H9 (cell line): Measurements from ENCODE around the gene ATP1A2. TPM values are rescaled to one million over a fixed set of nuclear protein-coding genes. Genes with fewer than 3 reads are reported as not detected.

Experiments used
- DNase-seq: peaks from one replicate; pipeline ENCODE4 v3.0.0-alpha.2; 2017
- H2AFZ ChIP-seq: one replicate; pipeline ENCODE4 v1.6.1; 2013; ENCODE audit warnings: mild to moderate bottlenecking, low read length, control low read depth, moderate library complexity
- H2AK5ac ChIP-seq: 2 replicates; pipeline ENCODE4 v1.6.1; 2013; ENCODE audit warnings: low read length, control low read depth, mixed read lengths; ENCODE audit not compliant: insufficient read length
- H2BK120ac ChIP-seq: one replicate; pipeline ENCODE4 v1.6.1; 2013; ENCODE audit warnings: low read depth, mild to moderate bottlenecking, low read length, control low read depth, inconsistent platforms; ENCODE audit not compliant: poor library complexity, severe bottlenecking
- H2BK12ac ChIP-seq: 2 replicates; pipeline ENCODE4 v1.6.1; 2013; ENCODE audit warnings: low read length, control low read depth, mixed read lengths, low read depth; ENCODE audit not compliant: insufficient read length
- H2BK15ac ChIP-seq: 2 replicates; pipeline ENCODE4 v1.6.1; 2013; ENCODE audit warnings: low read depth, low read length, control low read depth
- H2BK20ac ChIP-seq: one replicate; pipeline ENCODE4 v1.6.1; 2013; ENCODE audit warnings: low read depth, mild to moderate bottlenecking, low read length, control low read depth, inconsistent platforms; ENCODE audit not compliant: poor library complexity, severe bottlenecking
- H2BK5ac ChIP-seq: 2 replicates; pipeline ENCODE4 v1.6.1; 2013; ENCODE audit warnings: low read length, control low read depth, mixed read lengths; ENCODE audit not compliant: insufficient read length
- H3K14ac ChIP-seq: 2 replicates; pipeline ENCODE4 v1.6.1; 2013; ENCODE audit warnings: low read length, control low read depth; ENCODE audit not compliant: insufficient read depth
- H3K18ac ChIP-seq: 2 replicates; pipeline ENCODE4 v1.6.1; 2013; ENCODE audit warnings: low read depth, mild to moderate bottlenecking, mixed read lengths, low read length, control low read depth; ENCODE audit not compliant: insufficient read length
- H3K23ac ChIP-seq: 2 replicates; pipeline ENCODE4 v1.6.1; 2013; ENCODE audit warnings: low read length, control low read depth, mixed read lengths, low read depth; ENCODE audit not compliant: insufficient read length
- H3K23me2 ChIP-seq: 2 replicates; pipeline ENCODE4 v1.6.1; 2013; ENCODE audit warnings: low read depth, mild to moderate bottlenecking, mixed read lengths, low read length, control low read depth; ENCODE audit not compliant: insufficient read length, poor library complexity, severe bottlenecking
- H3K27ac ChIP-seq: 2 replicates; pipeline ENCODE4 v1.5.1; 2013; ENCODE audit warnings: low read length, control low read depth, mixed read lengths, low read depth; ENCODE audit not compliant: insufficient read length
- H3K27me3 ChIP-seq: 2 replicates; pipeline ENCODE4 v1.6.1; 2013; ENCODE audit warnings: low read length, control low read depth, inconsistent platforms; ENCODE audit not compliant: insufficient read depth
- H3K4ac ChIP-seq: 2 replicates; pipeline ENCODE4 v1.6.1; 2013; ENCODE audit warnings: low read depth, mild to moderate bottlenecking, control low read depth, inconsistent platforms, low read length, moderate library complexity
- H3K4me1 ChIP-seq: 2 replicates; pipeline ENCODE4 v1.6.1; 2013; ENCODE audit warnings: low read length, control low read depth, inconsistent platforms; ENCODE audit not compliant: insufficient read depth
- H3K4me2 ChIP-seq: 2 replicates; pipeline ENCODE4 v1.6.1; 2013; ENCODE audit warnings: low read length, control low read depth, mixed read lengths; ENCODE audit not compliant: insufficient read length, insufficient read depth
- H3K56ac ChIP-seq: 2 replicates; pipeline ENCODE4 v1.6.1; 2013; ENCODE audit warnings: low read depth, mild to moderate bottlenecking, mixed read lengths, low read length, control low read depth; ENCODE audit not compliant: insufficient read length
- H3K79me1 ChIP-seq: 2 replicates; pipeline ENCODE4 v1.6.1; 2013; ENCODE audit warnings: low read depth, mild to moderate bottlenecking, moderate library complexity, low read length, control low read depth, inconsistent platforms; ENCODE audit not compliant: insufficient read depth, poor library complexity, severe bottlenecking
- H3K79me2 ChIP-seq: 2 replicates; pipeline ENCODE4 v1.6.1; 2013; ENCODE audit warnings: low read length, control low read depth, inconsistent platforms; ENCODE audit not compliant: insufficient read depth
- H3K9ac ChIP-seq: 2 replicates; pipeline ENCODE4 v1.6.1; 2013; ENCODE audit warnings: low read length, control low read depth, mixed read lengths; ENCODE audit not compliant: insufficient read length; ENCODE audit errors: extremely low read depth
- H3K9me3 ChIP-seq: one replicate; pipeline ENCODE4 v1.6.1; 2013; ENCODE audit warnings: low read depth, low read length, inconsistent platforms; ENCODE audit not compliant: control insufficient read depth
- H3T11ph ChIP-seq: one replicate; pipeline ENCODE4 v1.6.1; 2013; ENCODE audit warnings: mild to moderate bottlenecking, low read length, control low read depth, inconsistent platforms
- H4K20me1 ChIP-seq: one replicate; pipeline ENCODE4 v1.6.1; 2013; ENCODE audit not compliant: control insufficient read depth, insufficient read length, insufficient read depth
- H4K5ac ChIP-seq: 2 replicates; pipeline ENCODE4 v1.6.1; 2013; ENCODE audit warnings: low read depth, mild to moderate bottlenecking, mixed read lengths, low read length, control low read depth; ENCODE audit not compliant: insufficient read length
- H4K8ac ChIP-seq: replicated peaks from 2 replicates; pipeline ENCODE4 v1.6.1; 2013; ENCODE audit warnings: low read length, control low read depth, mixed read lengths, low read depth; ENCODE audit not compliant: insufficient read length
- H4K91ac ChIP-seq: 2 replicates; pipeline ENCODE4 v1.6.1; 2013; ENCODE audit warnings: low read depth, mild to moderate bottlenecking, moderate library complexity, mixed read lengths, low read length, control low read depth; ENCODE audit not compliant: insufficient read length
- H3K27ac Mint-ChIP-seq, 3 experiments: 2 replicates in 2 of 3; 3 replicates in 1 of 3; pipeline ENCODE4 v1.8.0; 2020 to 2021; ENCODE audit warnings: mixed read lengths in 3 of 3, mild to moderate bottlenecking in 1 of 3, moderate library complexity in 1 of 3
- H3K27me3 Mint-ChIP-seq: 2 replicates; pipeline ENCODE4 v1.8.0; 2021; ENCODE audit warnings: low read depth, mild to moderate bottlenecking, moderate library complexity, mixed read lengths
- H3K36me3 Mint-ChIP-seq, 3 experiments: 2 replicates in 2 of 3; 3 replicates in 1 of 3; pipeline ENCODE4 v1.8.0; 2020 to 2021; ENCODE audit warnings: low read depth in 3 of 3, mixed read lengths in 3 of 3; ENCODE audit not compliant: insufficient read depth in 1 of 3
- H3K4me1 Mint-ChIP-seq, 2 experiments: 2 replicates each; pipeline ENCODE4 v1.8.0; 2020; ENCODE audit warnings: mixed read lengths in 2 of 2
- H3K4me3 Mint-ChIP-seq, 2 experiments: 2 replicates in 1 of 2; 3 replicates in 1 of 2; pipeline ENCODE4 v1.8.0; 2020 to 2021; ENCODE audit warnings: mild to moderate bottlenecking in 2 of 2, mixed read lengths in 2 of 2, moderate library complexity in 1 of 2
- H3K9me3 Mint-ChIP-seq, 2 experiments: 2 replicates in 1 of 2; 3 replicates in 1 of 2; pipeline ENCODE4 v1.8.0; 2020; ENCODE audit warnings: mild to moderate bottlenecking in 2 of 2, mixed read lengths in 2 of 2, moderate library complexity in 1 of 2
- WGBS: extraction: QIAGEN DNeasy Blood & Tissue Kit; methylation state at CpG from one replicate; pipeline ENCODE4 v1.1.7; 2013; ENCODE audit warnings: missing lambda C conversion rate, low lambda C conversion rate, mixed read lengths; ENCODE audit not compliant: insufficient read length; ENCODE audit errors: extremely low coverage; 5-methylcytosine and 5-hydroxymethylcytosine counted together
- total RNA-seq: library from RNA; stranded (reverse); gene quantifications from 2 replicates; pipeline ENCODE4 v1.2.1, GENCODE V29; 2021
- TF ChIP-seq, protein P1 (sequence below): fragments of 200-600 bp; sonication (generic); conservative IDR thresholded peaks from 3 replicates; pipeline ENCODE4 v1.8.0; 2021; ENCODE audit warnings: antibody characterized with exemption, mild to moderate bottlenecking

ATP1A2 gene
- total RNA-seq, 1 experiment from 2014 or later, result 3.0 TPM

GRCh38 chr1:160112357-160112756, 3.2 kb upstream of the ATP1A2 start:
- Mint-ChIP-seq H3K27me3 (peaks cover 2% of the 10 kb centered on the region), H3K4me3 (no peak overlapping the region; a peak in 1 of 5 replicates), H3K36me3 (no peaks in the 10 kb centered on the region; a peak in 1 of 7 replicates), H3K9me3 (no peaks in the 10 kb centered on the region), H3K4me1 (peaks cover 72 to 79% of the 10 kb centered on the region in 2 experiments), H3K27ac (no peak overlapping the region)
- H2BK12ac ChIP-seq, result no peak overlapping the region
- no peak overlapping the region for H4K5ac ChIP-seq
- H2BK20ac ChIP-seq, result no peak overlapping the region
- H3K27ac ChIP-seq, result no peak overlapping the region
- no peak overlapping the region for H2AK5ac ChIP-seq
- H3K23ac ChIP-seq, result no peak overlapping the region
- H3K9me3 ChIP-seq, result no peaks in the 10 kb centered on the region
- H3T11ph ChIP-seq, result no peak overlapping the region
- no peak overlapping the region for H2BK5ac ChIP-seq
- peaks cover 15% of the 10 kb centered on the region; the same call in 1 of the 2 replicates for H3K4me1 ChIP-seq
- DNase-seq, result no peak
- no peaks in the 10 kb centered on the region for H3K79me2 ChIP-seq
- no peaks in the 10 kb centered on the region for H3K79me1 ChIP-seq
- no peak overlapping the region for H3K56ac ChIP-seq
- H3K14ac ChIP-seq, result no peak overlapping the region
- no peak overlapping the region for H2AFZ ChIP-seq
- H3K23me2 ChIP-seq, result no peaks in the 10 kb centered on the region
- no CpG with 5 or more reads among the region's 12 CpGs for WGBS
- no peak overlapping the region for H3K18ac ChIP-seq
- no peak overlapping the region for H3K4me2 ChIP-seq
- H2BK15ac ChIP-seq, result no peak overlapping the region
- H3K4ac ChIP-seq, result no peak overlapping the region
- H3K27me3 ChIP-seq, result no peaks in the 10 kb centered on the region
- no peak overlapping the region for H4K8ac ChIP-seq
- H3K9ac ChIP-seq, result no peak overlapping the region
- TF ChIP-seq, protein P1, sequence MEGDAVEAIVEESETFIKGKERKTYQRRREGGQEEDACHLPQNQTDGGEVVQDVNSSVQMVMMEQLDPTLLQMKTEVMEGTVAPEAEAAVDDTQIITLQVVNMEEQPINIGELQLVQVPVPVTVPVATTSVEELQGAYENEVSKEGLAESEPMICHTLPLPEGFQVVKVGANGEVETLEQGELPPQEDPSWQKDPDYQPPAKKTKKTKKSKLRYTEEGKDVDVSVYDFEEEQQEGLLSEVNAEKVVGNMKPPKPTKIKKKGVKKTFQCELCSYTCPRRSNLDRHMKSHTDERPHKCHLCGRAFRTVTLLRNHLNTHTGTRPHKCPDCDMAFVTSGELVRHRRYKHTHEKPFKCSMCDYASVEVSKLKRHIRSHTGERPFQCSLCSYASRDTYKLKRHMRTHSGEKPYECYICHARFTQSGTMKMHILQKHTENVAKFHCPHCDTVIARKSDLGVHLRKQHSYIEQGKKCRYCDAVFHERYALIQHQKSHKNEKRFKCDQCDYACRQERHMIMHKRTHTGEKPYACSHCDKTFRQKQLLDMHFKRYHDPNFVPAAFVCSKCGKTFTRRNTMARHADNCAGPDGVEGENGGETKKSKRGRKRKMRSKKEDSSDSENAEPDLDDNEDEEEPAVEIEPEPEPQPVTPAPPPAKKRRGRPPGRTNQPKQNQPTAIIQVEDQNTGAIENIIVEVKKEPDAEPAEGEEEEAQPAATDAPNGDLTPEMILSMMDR, result no peak
- H4K20me1 ChIP-seq, result no peaks in the 10 kb centered on the region
- no peak overlapping the region for H2BK120ac ChIP-seq
- no peak overlapping the region for H4K91ac ChIP-seq
